CD4-positive, alpha-beta memory T cell (primary cell): ENCODE data around the gene TSPO2. TPM values are rescaled to one million over a fixed set of nuclear protein-coding genes. Genes with fewer than 3 reads are reported as not detected.
A peak's percentile ranks its signal among the peaks of the same experiment; 100 is the strongest.
"Not testable (repeated sequence)": the region's sequence is repeated elsewhere in the genome, so short reads cannot be mapped to it uniquely, and the experiment has no call there.

Source experiments
- CTCF ChIA-PET: fragments of 350-600 bp; sonication (Branson Sonifier 250); formaldehyde crosslinking; loops from one replicate; lab custom pipeline; 2021; ENCODE audit warnings: inconsistent platforms; ENCODE audit not compliant: partially characterized antibody; lab: Charles Lee
- POLR2A ChIA-PET: fragments of 350-600 bp; sonication (Branson Sonifier 250); formaldehyde crosslinking; loops from one replicate; lab custom pipeline; 2021; ENCODE audit not compliant: partially characterized antibody; lab: Charles Lee
- DNase-seq, 5 donors: peaks; one replicate each; pipeline versions ENCODE4 v3.0.0 to v3.0.0-alpha.2; 2020 to 2022; ENCODE audit warnings: mixed read lengths in 1 of 5
- H3K27ac ChIP-seq: one replicate; pipeline ENCODE4 v1.7.0; 2013; ENCODE audit warnings: low read depth, low read length
- H3K27me3 ChIP-seq: 2 replicates; pipeline ENCODE4 v1.7.0; 2013; ENCODE audit warnings: mild to moderate bottlenecking, low read length, moderate library complexity; ENCODE audit not compliant: insufficient read depth
- H3K36me3 ChIP-seq: 2 replicates; pipeline ENCODE4 v1.7.0; 2013; ENCODE audit warnings: mild to moderate bottlenecking, low read length, moderate library complexity; ENCODE audit not compliant: insufficient read depth
- H3K4me1 ChIP-seq: 2 replicates; pipeline ENCODE4 v1.7.0; 2013; ENCODE audit warnings: mild to moderate bottlenecking, low read length, moderate library complexity; ENCODE audit not compliant: insufficient read depth
- H3K4me3 ChIP-seq, 2 donors: one replicate each; pipeline ENCODE4 v1.7.0; 2013; ENCODE audit warnings: low read length in 2 of 2, mild to moderate bottlenecking in 1 of 2
- H3K9me3 ChIP-seq, 2 donors: one replicate each; pipeline ENCODE4 v1.7.0; 2013; ENCODE audit warnings: low read length in 2 of 2, control low read depth in 1 of 2; ENCODE audit not compliant: control insufficient read depth in 1 of 2
- H3K27ac Mint-ChIP-seq, 7 donors: one replicate each; pipeline ENCODE4 v1.8.0; 2020 to 2021; ENCODE audit warnings: mixed read lengths in 7 of 7, mild to moderate bottlenecking in 6 of 7, inconsistent platforms in 3 of 7, moderate library complexity in 3 of 7
- H3K27me3 Mint-ChIP-seq, 2 donors: one replicate each; pipeline ENCODE4 v1.8.0; 2020 to 2021; ENCODE audit warnings: mixed read lengths in 2 of 2
- H3K36me3 Mint-ChIP-seq, 2 donors: one replicate each; pipeline ENCODE4 v1.8.0; 2020 to 2021; ENCODE audit warnings: mixed read lengths in 2 of 2, inconsistent platforms in 1 of 2, mild to moderate bottlenecking in 1 of 2
- H3K4me1 Mint-ChIP-seq, 4 donors: one replicate each; pipeline ENCODE4 v1.8.0; 2020 to 2021; ENCODE audit warnings: mixed read lengths in 4 of 4, mild to moderate bottlenecking in 1 of 4
- H3K4me3 Mint-ChIP-seq, 8 donors: one replicate each; pipeline ENCODE4 v1.8.0; 2020 to 2021; ENCODE audit warnings: mixed read lengths in 8 of 8, mild to moderate bottlenecking in 7 of 8, moderate library complexity in 6 of 8, inconsistent platforms in 3 of 8
- H3K9me3 Mint-ChIP-seq, 8 donors: one replicate each; pipeline ENCODE4 v1.8.0; 2020 to 2021; ENCODE audit warnings: mixed read lengths in 8 of 8, mild to moderate bottlenecking in 5 of 8, inconsistent platforms in 3 of 8, moderate library complexity in 1 of 8
- intact Hi-C: fragments of 100-400 bp; cut with micrococcal nuclease; formaldehyde crosslinking; loops from one replicate; pipeline ENCODE4 v1.15.1; 2023
- polyA plus RNA-seq, 2 donors: library from polyadenylated mRNA; unstranded; fragments of 300-500 nt; fragmentation: Illumina TruSeq; gene quantifications; one replicate each; pipeline ENCODE4 v1.2.3, GENCODE V29; 2021
- total RNA-seq, 2 experiments: library from RNA; stranded (reverse); gene quantifications; one replicate each; pipeline ENCODE4 v1.2.3, GENCODE V29; 2021

TSPO2 gene
- total and polyA plus RNA-seq, 4 experiments from 2014 or later: not detected

DNA sequence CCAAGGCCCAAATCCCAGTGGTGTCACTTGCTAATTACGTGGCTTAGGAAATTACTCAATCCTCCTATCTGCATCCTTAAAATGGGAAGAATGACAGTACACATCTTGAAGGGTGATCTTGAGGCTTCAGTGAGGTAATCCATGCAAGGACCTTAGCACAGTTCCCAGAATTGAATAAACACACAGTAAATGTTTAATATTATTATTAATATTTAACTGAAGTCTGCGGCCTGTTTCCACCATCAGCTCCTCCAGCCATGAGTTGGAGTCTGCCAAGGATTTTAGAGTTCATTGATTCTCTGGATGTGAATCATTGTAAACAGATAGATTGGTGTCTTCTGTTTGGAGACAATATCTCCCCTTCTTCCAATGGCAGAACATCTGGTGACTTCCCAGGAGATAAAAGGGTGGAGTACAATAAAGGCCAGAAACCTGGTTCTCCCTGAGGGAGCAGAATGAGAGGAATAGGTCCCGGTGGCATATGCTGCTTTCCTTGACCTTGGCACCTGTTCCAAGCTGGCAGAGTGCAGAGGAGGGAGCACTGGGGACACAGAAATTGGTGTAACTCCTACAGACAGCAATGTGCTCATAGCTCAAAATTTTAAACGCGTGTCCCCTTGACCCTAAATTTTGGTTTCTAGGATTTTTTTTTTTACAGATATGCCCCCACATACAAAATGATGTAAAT lies 28.7 kb upstream of the TSPO2 start:
- ChIA-PET POLR2A (no interaction called here), CTCF (interaction anchor here (0.5 to 9.5 kb wide), 4 partner anchors 10 to 24 kb away, joined by 3 to 88 read pairs (median 3); no protein-coding TSS in a partner anchor)
- H3K9me3 ChIP-seq: no peaks in the 10 kb centered on the region
- Mint-ChIP-seq H3K9me3 (peaks cover 0 to 5% (median under 1%) of the 10 kb centered on the region in 8 donors), H3K4me1 (no peaks in the 10 kb centered on the region), H3K27me3 (peaks cover 2 to 4% of the 10 kb centered on the region in 2 donors), H3K27ac (peak overlapping the region in 2 of 7 donors; percentile 43 to 49), H3K4me3 (no peak overlapping the region), H3K36me3 (peaks cover 0 to 15% of the 10 kb centered on the region in 2 donors)
- H3K27me3 ChIP-seq: no peaks in the 10 kb centered on the region
- DNase-seq: no peak
- H3K4me1 ChIP-seq: no peaks in the 10 kb centered on the region
- H3K27ac ChIP-seq: no peak overlapping the region
- no peaks in the 10 kb centered on the region for H3K36me3 ChIP-seq
- intact Hi-C loops: no loop called here
- H3K4me3 ChIP-seq: no peak overlapping the region

DNA sequence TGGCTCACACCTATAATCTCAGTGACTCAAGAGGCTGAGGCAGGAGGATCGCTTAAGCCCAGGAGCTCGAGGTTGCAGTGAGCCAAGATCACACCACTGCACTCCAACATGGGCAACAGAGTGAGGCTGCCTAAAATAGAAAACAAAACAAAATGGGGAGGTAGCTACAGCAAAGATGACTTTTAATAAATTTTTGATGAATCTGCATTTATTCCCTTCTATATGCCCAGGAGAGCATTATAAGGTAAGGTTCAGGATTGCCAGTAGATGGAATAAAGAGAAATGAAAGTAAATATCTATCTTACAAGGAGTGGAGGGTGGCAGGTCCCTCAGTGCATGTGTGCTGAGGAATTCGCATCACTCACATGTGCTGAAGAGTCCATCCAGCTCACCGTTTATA lies 27.5 kb upstream of the TSPO2 start:
- Histone ChIP-seq H3K36me3 (no peaks in the 10 kb centered on the region), H3K27me3 (no peaks in the 10 kb centered on the region), H3K9me3 (no peaks in the 10 kb centered on the region), H3K4me1 (no peaks in the 10 kb centered on the region), H3K27ac (no peak overlapping the region), H3K4me3 (no peak overlapping the region)
- Mint-ChIP-seq H3K36me3 (peaks cover 0 to 15% of the 10 kb centered on the region in 2 donors), H3K4me1 (no peaks in the 10 kb centered on the region), H3K4me3 (no peak overlapping the region), H3K27ac (no peak overlapping the region), H3K27me3 (peaks cover 2 to 4% of the 10 kb centered on the region in 2 donors), H3K9me3 (peaks cover 0 to 5% (median under 1%) of the 10 kb centered on the region in 8 donors)
- DNase-seq: no peak
- POLR2A ChIA-PET: no interaction called here
- CTCF ChIA-PET: interaction anchor here (0.8 to 9.5 kb wide), 6 partner anchors 11 to 55 kb away, joined by 3 to 88 read pairs (median 6); no protein-coding TSS in a partner anchor
- intact Hi-C loops: no loop called here

DNA sequence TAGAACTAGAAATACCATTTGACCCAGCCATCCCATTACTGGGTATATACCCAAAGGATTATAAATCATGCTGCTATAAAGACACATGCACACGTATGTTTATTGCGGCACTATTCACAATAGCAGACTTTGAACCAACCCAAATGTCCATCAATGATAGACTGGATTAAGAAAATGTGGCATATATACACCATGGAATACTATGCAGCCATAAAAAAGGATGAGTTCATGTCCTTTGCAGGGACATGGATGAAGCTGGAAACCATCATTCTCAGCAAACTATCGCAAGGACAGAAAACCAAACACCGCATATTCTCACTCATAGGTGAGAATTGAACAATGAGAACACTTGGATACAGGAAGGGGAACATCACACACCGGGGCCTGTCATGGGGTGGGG lies 26.4 kb upstream of the TSPO2 start:
- H3K36me3 ChIP-seq, H3K4me1 ChIP-seq, H3K27me3 ChIP-seq, H3K9me3 ChIP-seq, H3K27ac ChIP-seq, POLR2A ChIA-PET, H3K27me3 Mint-ChIP-seq, H3K27ac Mint-ChIP-seq, intact Hi-C loops, DNase-seq, H3K4me1 Mint-ChIP-seq, H3K4me3 Mint-ChIP-seq, H3K9me3 Mint-ChIP-seq, H3K4me3 ChIP-seq: not testable (repeated sequence)
- CTCF ChIA-PET: interaction anchor here (1.5 to 9.5 kb wide), 2 partner anchors 11 to 17 kb away, joined by 8 to 88 read pairs; no protein-coding TSS in a partner anchor
- peaks cover 0 to 13% of the 10 kb centered on the region in 2 donors for H3K36me3 Mint-ChIP-seq

DNA sequence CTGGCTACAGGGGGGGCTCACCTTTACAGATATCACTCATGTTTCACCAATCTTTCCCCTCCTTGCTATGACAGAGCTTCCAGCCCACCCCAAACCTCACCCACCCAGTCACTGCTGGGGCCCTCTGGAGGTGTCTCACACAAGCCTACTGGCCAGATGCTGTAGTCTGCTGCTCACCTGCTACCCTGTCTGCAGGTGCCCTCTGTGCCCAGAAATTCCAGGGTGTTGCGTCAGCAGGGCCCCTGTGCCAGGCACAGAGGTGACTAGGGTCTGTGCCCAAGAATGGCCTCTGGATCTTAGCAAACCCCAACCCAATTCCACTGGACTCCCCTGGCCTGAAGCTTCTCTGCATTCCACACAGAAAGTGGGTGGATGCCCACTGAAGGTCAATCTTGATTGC lies 24.6 kb upstream of the TSPO2 start:
- DNase-seq: no peak
- peaks cover 0 to 11% of the 10 kb centered on the region in 2 donors for H3K36me3 Mint-ChIP-seq
- no peak overlapping the region for H3K27ac Mint-ChIP-seq
- H3K27ac ChIP-seq: no peak overlapping the region
- H3K4me1 Mint-ChIP-seq: no peaks in the 10 kb centered on the region
- ChIA-PET POLR2A (interaction anchor here (1.1 kb wide), 1 partner anchor 24 kb away, joined by 3 read pairs; no protein-coding TSS in a partner anchor), CTCF (interaction anchor here (0.8 to 4.2 kb wide), 2 partner anchors 10 kb away, joined by 3 to 29 read pairs; no protein-coding TSS in a partner anchor)
- peaks cover 0 to 5% (median under 1%) of the 10 kb centered on the region in 8 donors for H3K9me3 Mint-ChIP-seq
- H3K9me3 ChIP-seq: no peaks in the 10 kb centered on the region
- H3K27me3 ChIP-seq: no peaks in the 10 kb centered on the region
- no peaks in the 10 kb centered on the region for H3K4me1 ChIP-seq
- peaks cover 0 to 2% of the 10 kb centered on the region in 2 donors for H3K27me3 Mint-ChIP-seq
- no peak overlapping the region for H3K4me3 Mint-ChIP-seq
- intact Hi-C loops: no loop called here
- H3K4me3 ChIP-seq: no peak overlapping the region
- H3K36me3 ChIP-seq: no peaks in the 10 kb centered on the region

DNA sequence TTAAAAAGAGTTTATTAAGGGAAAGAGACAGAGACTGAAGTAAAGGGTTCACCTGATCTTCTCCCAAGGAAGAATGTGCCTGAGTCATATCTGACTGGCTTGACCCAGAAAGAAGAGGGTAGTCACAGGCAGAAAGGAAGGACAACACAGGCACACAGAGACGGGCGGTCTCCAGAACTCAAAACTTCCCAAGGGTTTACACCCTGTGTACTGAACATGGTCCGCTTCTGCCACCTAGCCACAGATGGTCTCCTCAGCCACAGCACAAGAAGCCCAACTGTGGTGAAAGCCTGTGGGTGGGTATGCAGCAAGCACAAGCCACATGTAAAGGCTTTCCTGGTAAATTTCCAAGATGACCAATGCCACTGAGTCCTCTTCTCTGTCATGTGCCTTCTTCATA lies 20.4 kb upstream of the TSPO2 start:
- Histone ChIP-seq H3K4me1 (peaks cover under 1% of the 10 kb centered on the region), H3K4me3 (no peak overlapping the region), H3K27me3 (no peaks in the 10 kb centered on the region), H3K9me3 (no peaks in the 10 kb centered on the region), H3K36me3 (no peaks in the 10 kb centered on the region), H3K27ac (no peak overlapping the region)
- H3K36me3 Mint-ChIP-seq: peaks cover 0 to 4% of the 10 kb centered on the region in 2 donors
- no peaks in the 10 kb centered on the region for H3K4me1 Mint-ChIP-seq
- POLR2A ChIA-PET: no interaction called here
- H3K9me3 Mint-ChIP-seq: peaks cover 0 to 5% (median 0%) of the 10 kb centered on the region in 8 donors
- no peak for DNase-seq
- CTCF ChIA-PET: interaction anchor here (1.6 to 1.8 kb wide), 2 partner anchors 13 to 18 kb away, joined by 5 to 6 read pairs; partner anchors contain the start of gene UNC5CL
- no peak overlapping the region for H3K27ac Mint-ChIP-seq
- H3K27me3 Mint-ChIP-seq: no peaks in the 10 kb centered on the region
- intact Hi-C loops: no loop called here
- H3K4me3 Mint-ChIP-seq: no peak overlapping the region

DNA sequence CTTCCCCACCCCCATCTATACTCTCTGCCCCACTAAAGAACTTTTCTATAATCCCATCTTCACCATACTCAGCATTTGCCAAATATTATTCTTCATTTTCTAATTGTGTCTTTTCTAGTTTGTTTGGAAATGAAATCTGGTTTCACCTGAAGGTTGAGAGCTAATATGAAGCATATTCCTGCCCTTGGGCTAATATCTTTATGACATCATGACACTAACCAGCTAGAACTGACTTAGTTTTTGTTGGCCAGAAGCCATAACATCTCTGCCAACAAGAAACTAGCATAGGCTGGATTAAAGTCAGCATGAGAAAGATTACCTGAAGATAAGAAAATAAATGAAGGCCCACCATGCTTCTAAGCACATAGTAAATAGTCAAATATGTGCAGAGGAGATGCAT lies 20.0 kb upstream of the TSPO2 start:
- Mint-ChIP-seq H3K36me3 (peaks cover 0 to 4% of the 10 kb centered on the region in 2 donors), H3K9me3 (peaks cover 0 to 5% (median 0%) of the 10 kb centered on the region in 8 donors), H3K4me1 (peaks cover 3 to 4% (median 4%) of the 10 kb centered on the region in 4 donors), H3K27ac (no peak overlapping the region), H3K4me3 (no peak overlapping the region), H3K27me3 (no peaks in the 10 kb centered on the region)
- Histone ChIP-seq H3K27ac (no peak overlapping the region), H3K27me3 (no peaks in the 10 kb centered on the region), H3K36me3 (no peaks in the 10 kb centered on the region), H3K4me3 (no peak overlapping the region), H3K4me1 (peaks cover 5% of the 10 kb centered on the region), H3K9me3 (no peaks in the 10 kb centered on the region)
- POLR2A ChIA-PET: no interaction called here
- no peak for DNase-seq
- CTCF ChIA-PET: interaction anchor here (1.6 to 1.8 kb wide), 2 partner anchors 14 to 18 kb away, joined by 5 to 6 read pairs; partner anchors contain the start of gene UNC5CL
- intact Hi-C loops: no loop called here

DNA sequence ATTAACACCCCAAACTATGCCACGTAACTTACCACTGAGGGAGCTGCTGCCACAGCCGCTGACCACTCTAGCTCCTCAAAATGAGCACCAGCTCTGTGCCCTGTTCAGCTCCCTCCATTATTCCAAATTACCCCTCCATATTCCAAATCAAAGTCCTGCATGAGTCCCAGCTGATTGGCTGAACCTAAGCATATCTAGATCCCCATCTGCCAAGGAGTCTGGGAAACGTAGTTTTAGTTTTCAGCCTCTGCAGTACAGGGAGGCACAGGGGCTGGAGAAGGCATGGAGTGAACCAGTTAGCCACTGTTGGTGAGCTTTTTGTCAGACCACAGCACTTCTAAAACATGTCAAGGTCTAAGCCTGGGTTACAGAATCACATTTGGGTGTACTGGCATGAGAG lies 19.2 kb upstream of the TSPO2 start:
- ChIA-PET POLR2A (no interaction called here), CTCF (interaction anchor here (1.1 to 1.8 kb wide), 3 partner anchors 13 to 17 kb away, joined by 3 to 6 read pairs (median 5); partner anchors contain the start of gene UNC5CL)
- Mint-ChIP-seq H3K27ac (no peak overlapping the region), H3K27me3 (no peaks in the 10 kb centered on the region), H3K4me1 (peaks cover 9 to 11% (median 10%) of the 10 kb centered on the region in 4 donors), H3K36me3 (peaks cover 0 to 3% of the 10 kb centered on the region in 2 donors), H3K9me3 (peaks cover 0 to 5% (median 0%) of the 10 kb centered on the region in 8 donors), H3K4me3 (no peak overlapping the region)
- Histone ChIP-seq H3K4me3 (no peak overlapping the region), H3K36me3 (no peaks in the 10 kb centered on the region), H3K27me3 (no peaks in the 10 kb centered on the region), H3K27ac (no peak overlapping the region), H3K9me3 (no peaks in the 10 kb centered on the region), H3K4me1 (peaks cover 13% of the 10 kb centered on the region)
- intact Hi-C loops: no loop called here
- DNase-seq: no peak
